Osteocyte (in vitro differentiated cells): ENCODE results near the gene DNAH5. TPM values are rescaled to one million over a fixed set of nuclear protein-coding genes. Genes with fewer than 3 reads are reported as not detected.
"Not testable (repeated sequence)": the region's sequence is repeated elsewhere in the genome, so short reads cannot be mapped to it uniquely, and the experiment has no call there.

ENCODE experiments used
- DNase-seq: peaks from one replicate; pipeline ENCODE4 v3.0.0; 2021; ENCODE audit warnings: mixed read lengths; ENCODE audit not compliant: unreplicated experiment; ENCODE audit errors: extremely low spot score
- H3K27ac Mint-ChIP-seq: one replicate; pipeline ENCODE4 v1.8.0; 2021; ENCODE audit warnings: mild to moderate bottlenecking, mixed read lengths; ENCODE audit not compliant: unreplicated experiment
- H3K27me3 Mint-ChIP-seq: one replicate; pipeline ENCODE4 v1.8.0; 2021; ENCODE audit warnings: mixed read lengths; ENCODE audit not compliant: unreplicated experiment
- H3K36me3 Mint-ChIP-seq: one replicate; pipeline ENCODE4 v1.8.0; 2021; ENCODE audit warnings: mixed read lengths; ENCODE audit not compliant: unreplicated experiment
- H3K4me1 Mint-ChIP-seq: one replicate; pipeline ENCODE4 v1.8.0; 2021; ENCODE audit warnings: mixed read lengths; ENCODE audit not compliant: unreplicated experiment
- H3K4me3 Mint-ChIP-seq: one replicate; pipeline ENCODE4 v1.8.0; 2021; ENCODE audit warnings: mild to moderate bottlenecking, moderate library complexity, mixed read lengths; ENCODE audit not compliant: unreplicated experiment
- H3K9me3 Mint-ChIP-seq: one replicate; pipeline ENCODE4 v1.8.0; 2021; ENCODE audit warnings: mixed read lengths; ENCODE audit not compliant: unreplicated experiment
- total RNA-seq: library from RNA; stranded (reverse); gene quantifications from 2 replicates; pipeline ENCODE4 v1.2.1, GENCODE V29; 2021
- TF ChIP-seq, protein P1 (sequence below): fragments of 200-600 bp; sonication (generic); IDR thresholded peaks from 2 replicates; pipeline ENCODE4 v1.5.0; 2021; ENCODE audit warnings: antibody characterized with exemption, mild to moderate bottlenecking, moderate library complexity

The DNAH5 gene
- total RNA-seq, 1 donor from 2014 or later: 0.21 TPM

- H3K9me3 Mint-ChIP-seq: no peaks in the 10 kb centered on the region
These were observed 46.4 kb upstream of the DNAH5 start for GRCh38 chr5:13990896-13991295.

GRCh38 chr5:13989832-13990231, 45.3 kb upstream of the DNAH5 start:
- no peak overlapping the region for H3K27ac Mint-ChIP-seq
- H3K4me1 Mint-ChIP-seq: peaks cover 21% of the 10 kb centered on the region
- no peak for DNase-seq
- no peaks in the 10 kb centered on the region for H3K9me3 Mint-ChIP-seq
- no peaks in the 10 kb centered on the region for H3K27me3 Mint-ChIP-seq
- H3K36me3 Mint-ChIP-seq: no peaks in the 10 kb centered on the region
- H3K4me3 Mint-ChIP-seq: no peak overlapping the region
- TF ChIP-seq, protein P1, sequence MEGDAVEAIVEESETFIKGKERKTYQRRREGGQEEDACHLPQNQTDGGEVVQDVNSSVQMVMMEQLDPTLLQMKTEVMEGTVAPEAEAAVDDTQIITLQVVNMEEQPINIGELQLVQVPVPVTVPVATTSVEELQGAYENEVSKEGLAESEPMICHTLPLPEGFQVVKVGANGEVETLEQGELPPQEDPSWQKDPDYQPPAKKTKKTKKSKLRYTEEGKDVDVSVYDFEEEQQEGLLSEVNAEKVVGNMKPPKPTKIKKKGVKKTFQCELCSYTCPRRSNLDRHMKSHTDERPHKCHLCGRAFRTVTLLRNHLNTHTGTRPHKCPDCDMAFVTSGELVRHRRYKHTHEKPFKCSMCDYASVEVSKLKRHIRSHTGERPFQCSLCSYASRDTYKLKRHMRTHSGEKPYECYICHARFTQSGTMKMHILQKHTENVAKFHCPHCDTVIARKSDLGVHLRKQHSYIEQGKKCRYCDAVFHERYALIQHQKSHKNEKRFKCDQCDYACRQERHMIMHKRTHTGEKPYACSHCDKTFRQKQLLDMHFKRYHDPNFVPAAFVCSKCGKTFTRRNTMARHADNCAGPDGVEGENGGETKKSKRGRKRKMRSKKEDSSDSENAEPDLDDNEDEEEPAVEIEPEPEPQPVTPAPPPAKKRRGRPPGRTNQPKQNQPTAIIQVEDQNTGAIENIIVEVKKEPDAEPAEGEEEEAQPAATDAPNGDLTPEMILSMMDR: no peak

More at GRCh38 chr5:13990896-13991295, 46.4 kb upstream of the DNAH5 start:
- Mint-ChIP-seq H3K27me3 (no peaks in the 10 kb centered on the region), H3K4me3 (no peak overlapping the region), H3K4me1 (peaks cover 15% of the 10 kb centered on the region), H3K36me3 (no peaks in the 10 kb centered on the region), H3K27ac (no peak overlapping the region)
- TF ChIP-seq, protein P1: no peak
- DNase-seq: no peak

GRCh38 chr5:13987843-13988464, 43.5 kb upstream of the DNAH5 start:
- DNase-seq: no peak
- peaks cover 21% of the 10 kb centered on the region for H3K4me1 Mint-ChIP-seq
- H3K27me3 Mint-ChIP-seq: no peaks in the 10 kb centered on the region
- H3K4me3 Mint-ChIP-seq: peak overlapping the region; percentile 51
- TF ChIP-seq, protein P1: peak; percentile 94
- no peaks in the 10 kb centered on the region for H3K36me3 Mint-ChIP-seq
- H3K9me3 Mint-ChIP-seq: no peaks in the 10 kb centered on the region
- no peak overlapping the region for H3K27ac Mint-ChIP-seq

DNA sequence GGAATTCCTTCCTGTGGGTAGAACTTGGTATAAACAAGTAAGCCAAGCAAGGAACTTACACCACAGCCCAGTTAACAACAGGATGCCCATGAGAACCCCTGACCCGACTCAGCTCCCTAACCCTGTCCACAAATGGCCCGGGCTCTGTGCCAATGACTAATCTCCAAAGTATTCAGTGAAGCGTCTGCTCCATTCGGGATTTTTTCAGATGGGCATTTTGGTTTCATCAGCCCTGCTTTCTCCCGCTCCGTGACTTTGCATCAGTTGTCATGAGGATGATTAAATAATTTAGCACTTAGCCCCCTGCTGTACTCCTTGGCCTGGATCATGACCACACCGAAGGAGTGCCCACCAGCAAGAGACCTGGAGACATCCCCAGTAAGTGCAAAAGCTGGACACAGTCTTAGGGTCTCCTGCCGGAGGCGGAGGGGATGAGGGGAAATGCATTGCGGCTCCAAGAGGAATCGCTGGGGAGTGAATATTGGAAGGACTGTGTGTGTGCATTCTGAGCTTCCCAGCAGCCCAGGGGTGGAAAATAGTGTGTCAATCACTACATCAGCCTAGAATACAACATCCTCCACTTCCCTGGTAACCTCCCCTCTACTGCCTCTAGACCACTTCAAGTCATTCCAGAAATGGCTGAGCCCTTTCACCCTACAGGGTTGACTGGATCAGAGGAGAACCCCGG, 41.4 kb upstream of the DNAH5 start:
- peak; percentile 92 for DNase-seq
- Mint-ChIP-seq H3K9me3 (no peaks in the 10 kb centered on the region), H3K27me3 (no peaks in the 10 kb centered on the region), H3K4me1 (peaks cover 21% of the 10 kb centered on the region), H3K4me3 (peak overlapping the region; percentile 71), H3K27ac (peak overlapping the region; percentile 93), H3K36me3 (no peaks in the 10 kb centered on the region)
- TF ChIP-seq, protein P1: no peak

DNA sequence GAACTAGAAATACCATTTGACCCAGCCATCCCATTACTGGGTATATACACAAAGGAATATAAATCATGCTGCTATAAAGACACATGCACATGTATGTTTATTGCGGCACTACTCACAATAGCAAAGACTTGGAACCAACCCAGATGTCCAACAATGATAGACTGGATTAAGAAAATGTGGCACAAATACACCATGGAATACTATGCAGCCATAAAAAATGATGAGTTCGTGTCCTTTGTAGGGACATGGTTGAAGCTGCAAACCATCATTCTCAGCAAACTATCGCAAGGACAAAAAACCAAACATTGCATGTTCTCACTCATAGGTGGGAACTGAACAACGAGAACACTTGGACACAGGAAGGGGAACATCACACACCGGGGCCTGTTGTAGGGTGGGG, 40.4 kb upstream of the DNAH5 start:
- not testable (repeated sequence) for H3K36me3 Mint-ChIP-seq, H3K27ac Mint-ChIP-seq, H3K4me3 Mint-ChIP-seq, H3K9me3 Mint-ChIP-seq, H3K27me3 Mint-ChIP-seq, DNase-seq
- H3K4me1 Mint-ChIP-seq: peaks cover 21% of the 10 kb centered on the region
